GM10847 (cell line): ENCODE measurements around the gene ADISSP.

Experiments
- POLR2A ChIP-seq: IDR thresholded peaks from 2 replicates; pipeline ENCODE4 v1.6.1; 2011; ENCODE audit not compliant: insufficient read length; ENCODE audit errors: extremely low read depth

Gene ADISSP

DNA sequence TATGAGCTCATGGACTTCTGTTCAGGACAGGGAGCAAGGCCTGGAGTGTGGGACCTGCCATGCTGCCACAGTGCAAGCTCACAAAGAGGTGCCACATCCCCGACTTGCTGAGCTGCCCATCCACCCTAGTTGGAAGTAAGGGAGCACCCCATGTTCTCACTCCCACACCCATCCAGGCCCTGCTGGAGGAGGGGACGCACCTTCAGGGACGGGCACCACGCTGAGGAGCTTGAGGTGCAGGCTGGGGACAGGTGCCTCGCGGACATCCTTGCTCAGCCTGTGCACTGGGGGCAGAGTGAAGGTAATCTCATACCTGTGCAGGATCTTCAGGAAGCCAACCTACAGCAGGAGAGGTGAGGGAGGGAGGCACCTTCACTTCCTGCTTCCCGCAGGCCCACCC lies 12.3 kb downstream of the ADISSP start:
- no peak for TF ChIP-seq POLR2A

DNA sequence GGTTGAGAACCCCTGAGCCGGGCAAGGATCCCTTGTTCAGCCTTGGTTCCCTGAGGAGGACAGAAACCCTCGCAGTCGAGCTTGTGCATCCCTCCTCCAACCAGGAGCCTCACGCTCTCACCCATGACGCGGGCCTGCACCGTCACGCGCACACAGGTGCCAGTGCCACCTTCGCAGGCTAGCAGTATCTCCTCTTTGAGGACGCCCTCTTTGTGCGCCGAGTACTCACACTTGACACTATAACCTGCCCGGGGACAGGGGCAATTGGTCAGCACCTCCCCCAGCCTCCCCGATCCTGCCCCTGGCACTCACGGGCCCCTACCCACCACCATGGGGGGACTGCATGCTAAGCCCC lies 13.3 kb downstream of the ADISSP start:
- no peak for TF ChIP-seq POLR2A

- no peak for TF ChIP-seq POLR2A
Measured at GRCh38 chr20:3753501-3754275, 13.9 kb downstream of the ADISSP start.

DNA sequence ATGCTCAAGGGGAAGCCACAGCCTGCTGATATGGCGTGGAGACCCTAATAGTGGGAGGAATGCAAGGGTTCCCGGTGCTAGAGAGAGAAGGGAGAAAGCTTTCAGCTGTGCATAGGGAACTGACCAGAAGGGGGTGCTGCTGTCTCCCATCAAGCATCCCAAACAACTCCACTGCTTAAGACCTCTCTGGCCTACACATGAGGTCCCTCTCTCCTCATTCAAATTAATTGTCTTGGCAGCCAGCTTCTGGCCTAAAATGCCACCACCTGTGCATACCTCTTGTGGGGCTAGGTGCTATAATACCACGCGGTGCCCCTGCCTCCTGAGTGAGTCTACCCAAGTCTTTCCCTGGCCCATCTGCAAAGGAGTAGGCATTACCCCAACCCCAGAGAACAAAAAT lies 14.5 kb downstream of the ADISSP start:
- no peak for TF ChIP-seq POLR2A

DNA sequence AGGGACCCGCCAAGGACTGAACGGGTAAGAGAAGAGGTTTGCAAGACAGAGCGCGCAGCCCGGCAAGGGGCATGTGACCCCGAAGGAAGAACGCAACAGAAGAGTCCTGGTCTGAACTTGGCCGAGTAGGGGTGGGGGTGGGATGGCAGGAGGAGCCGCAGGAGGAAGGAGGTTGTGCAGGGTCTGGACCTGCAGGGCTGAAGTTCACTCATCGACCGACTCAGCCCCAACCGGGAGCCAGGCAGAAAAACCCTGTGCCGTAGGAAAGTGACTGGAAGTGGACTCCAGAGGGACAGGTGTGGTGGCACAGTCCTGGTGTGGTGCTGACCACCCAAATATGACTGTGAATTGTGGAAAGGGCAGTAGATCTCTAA lies 15.2 kb downstream of the ADISSP start:
- TF ChIP-seq POLR2A = no peak

DNA sequence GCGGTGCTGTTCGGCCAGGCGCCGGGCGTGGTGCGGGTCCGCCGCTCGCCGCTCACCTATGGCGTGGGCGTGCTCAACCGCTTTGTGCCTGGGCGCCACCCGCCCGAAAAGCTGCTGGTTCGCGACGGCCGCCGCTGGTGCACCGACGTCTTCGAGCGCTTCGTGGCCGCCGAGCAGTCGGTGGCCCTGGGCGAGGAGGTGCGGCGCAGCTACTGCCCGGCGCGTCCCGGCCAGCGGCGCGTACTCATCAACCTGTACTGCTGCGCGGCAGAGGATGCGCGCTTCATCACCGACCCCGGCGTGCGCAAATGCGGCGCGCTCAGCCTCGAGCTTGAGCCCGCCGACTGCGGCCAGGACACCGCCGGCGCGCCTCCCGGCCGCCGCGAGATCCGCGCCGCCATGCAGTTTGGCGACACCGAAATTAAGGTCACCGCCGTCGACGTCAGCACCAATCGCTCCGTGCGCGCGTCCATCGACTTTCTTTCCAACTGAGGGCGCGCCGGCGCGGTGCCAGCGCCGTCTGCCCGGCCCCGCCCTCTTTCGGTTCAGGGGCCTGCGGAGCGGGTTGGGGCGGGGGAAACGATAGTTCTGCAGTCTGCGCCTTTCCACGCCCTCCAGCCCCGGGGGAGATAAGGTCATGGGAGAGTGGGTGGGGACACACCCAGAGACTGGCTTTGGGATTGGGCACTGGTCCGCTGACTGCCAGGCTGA lies 15.7 kb downstream of the ADISSP start:
- TF ChIP-seq POLR2A = no peak

DNA sequence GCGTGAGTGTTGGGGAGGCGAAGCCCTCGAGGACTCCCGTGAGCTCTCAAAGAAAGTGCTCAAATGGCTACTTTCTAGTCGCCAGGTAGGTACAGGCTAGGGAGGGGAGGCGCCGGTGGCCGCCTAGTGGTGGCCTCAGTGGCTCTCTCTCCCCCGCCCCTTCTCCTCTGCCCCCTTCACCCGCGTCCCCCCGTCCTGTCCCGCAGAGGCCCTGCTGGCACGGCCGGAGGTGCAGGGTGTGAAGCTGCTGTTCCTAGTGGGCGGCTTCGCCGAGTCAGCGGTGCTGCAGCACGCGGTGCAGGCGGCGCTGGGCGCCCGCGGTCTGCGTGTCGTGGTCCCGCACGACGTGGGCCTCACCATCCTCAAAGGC lies 16.3 kb downstream of the ADISSP start:
- TF ChIP-seq POLR2A = no peak

DNA sequence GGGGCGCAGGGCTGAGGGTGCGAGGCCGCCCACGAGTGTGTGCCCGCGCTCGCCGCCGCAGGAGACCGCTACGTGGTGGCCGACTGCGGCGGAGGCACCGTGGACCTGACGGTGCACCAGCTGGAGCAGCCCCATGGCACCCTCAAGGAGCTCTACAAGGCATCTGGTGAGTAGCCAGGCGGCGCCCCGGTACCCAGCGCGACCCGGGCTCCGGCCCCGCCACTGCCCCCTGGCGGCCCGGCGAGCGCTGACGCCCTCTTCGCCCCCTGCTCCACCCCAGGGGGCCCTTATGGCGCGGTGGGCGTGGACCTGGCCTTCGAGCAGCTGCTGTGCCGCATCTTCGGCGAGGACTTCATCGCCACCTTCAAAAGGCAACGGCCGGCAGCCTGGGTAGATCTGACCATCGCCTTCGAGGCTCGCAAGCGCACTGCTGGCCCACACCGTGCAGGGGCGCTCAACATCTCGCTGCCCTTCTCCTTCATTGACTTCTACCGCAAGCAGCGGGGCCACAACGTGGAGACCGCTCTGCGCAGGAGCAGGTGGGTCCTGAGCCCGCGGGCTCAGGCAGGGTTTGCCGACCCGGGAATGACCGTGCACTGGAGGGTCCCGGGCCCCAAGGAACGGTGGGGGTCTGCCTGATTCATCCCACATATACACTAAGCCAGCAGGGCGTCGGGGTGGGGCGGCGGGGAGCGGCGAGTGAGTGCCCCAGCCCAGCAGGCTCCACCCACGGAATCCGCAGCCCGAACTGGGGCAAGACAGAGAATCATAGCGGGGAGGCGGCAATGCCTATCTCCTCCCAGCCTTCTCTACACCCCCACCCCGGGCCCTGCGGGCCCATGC lies 17.6 kb downstream of the ADISSP start:
- no peak for TF ChIP-seq POLR2A

DNA sequence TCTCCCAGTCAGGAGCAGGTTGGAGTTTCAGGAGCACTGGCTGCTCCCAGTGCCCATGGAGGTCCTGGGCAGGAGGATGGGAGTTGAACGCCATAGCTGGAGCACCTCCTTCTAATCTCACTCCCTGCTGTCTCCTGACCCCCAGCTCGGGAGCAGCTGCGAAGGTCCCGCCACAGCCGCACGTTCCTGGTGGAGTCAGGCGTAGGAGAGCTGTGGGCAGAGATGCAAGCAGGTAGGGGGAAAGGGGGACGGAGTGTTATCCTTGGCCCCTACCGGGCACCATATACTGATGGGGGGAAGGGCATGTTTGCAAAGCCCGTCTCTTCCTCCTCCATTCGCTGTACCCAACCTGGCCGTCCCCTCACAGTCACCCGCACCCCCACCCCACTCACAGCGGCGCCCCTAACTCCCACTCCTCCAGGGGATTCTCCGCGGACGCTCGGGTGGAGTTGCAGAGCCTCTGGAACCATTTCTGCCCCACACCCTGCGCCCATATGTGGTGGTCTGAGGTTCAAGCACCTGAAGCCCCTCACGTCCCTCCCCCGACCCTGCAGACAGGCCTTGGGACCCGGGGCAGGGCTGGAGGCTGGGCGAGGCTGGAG lies 18.4 kb downstream of the ADISSP start:
- TF ChIP-seq POLR2A = no peak

DNA sequence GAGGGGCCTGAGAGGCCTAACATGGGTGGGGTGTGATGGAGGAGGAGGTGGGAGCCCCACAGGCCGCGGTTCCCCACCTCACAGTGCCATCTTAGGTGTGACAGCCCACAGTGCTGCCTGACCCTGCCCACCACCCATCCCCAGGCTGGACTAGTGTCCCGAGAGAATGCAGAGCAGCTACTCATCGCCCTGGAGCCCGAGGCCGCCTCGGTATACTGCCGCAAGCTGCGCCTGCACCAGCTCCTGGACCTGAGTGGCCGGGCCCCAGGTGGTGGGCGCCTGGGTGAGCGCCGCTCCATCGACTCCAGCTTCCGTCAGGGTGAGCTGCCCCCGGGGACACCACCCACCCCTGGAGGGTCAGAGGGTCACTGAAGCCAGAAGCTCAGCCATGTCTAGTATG lies 19.5 kb downstream of the ADISSP start:
- no peak for TF ChIP-seq POLR2A

DNA sequence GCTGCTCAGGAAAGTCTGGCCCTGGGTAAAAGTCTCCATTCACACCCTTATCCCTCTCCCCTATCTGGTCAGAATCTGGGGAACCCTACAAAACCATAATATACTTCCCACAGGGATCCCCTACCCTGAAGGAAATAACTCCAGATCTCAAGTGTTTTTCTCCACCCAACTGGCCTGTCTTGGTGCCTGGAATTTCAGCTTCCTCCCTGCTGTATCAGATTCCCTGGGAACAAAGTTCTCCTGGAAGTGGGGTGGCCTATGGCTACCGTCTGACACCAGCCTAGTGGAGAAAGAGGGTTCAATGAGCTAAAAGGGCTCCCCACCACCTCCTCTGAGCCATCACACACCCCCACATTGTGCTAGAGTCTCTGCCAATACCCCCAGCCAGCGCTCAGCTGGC lies 20.1 kb downstream of the ADISSP start:
- no peak for TF ChIP-seq POLR2A

GRCh38 chr20:3745686-3746173 lies 21.8 kb downstream of the ADISSP start:
- no peak for TF ChIP-seq POLR2A

- TF ChIP-seq POLR2A = no peak
Measured at GRCh38 chr20:3744806-3745685, 22.5 kb downstream of the ADISSP start.

- no peak for TF ChIP-seq POLR2A
Measured at GRCh38 chr20:3744037-3744436, 23.5 kb downstream of the ADISSP start.
